HCT116 (cell line): ENCODE measurements around the gene NMRAL1. TPM values are rescaled to one million over a fixed set of nuclear protein-coding genes. Genes with fewer than 3 reads are reported as not detected.

Experiments
- ATAC-seq: fragments of 200-7000 bp; cut with Tn5 transposase; 2 replicates; pipeline ENCODE4 v1.9.1; 2020; ENCODE audit warnings: mild to moderate bottlenecking, moderate library complexity
- BruUV-seq: library from RNA; stranded (reverse); fragments of 400-500 nt; replicated peaks from 2 replicates; lab custom pipeline; 2021; lab: Mats Ljungman, UMichigan
- CTCF ChIA-PET: fragments of 300-600 bp; sonication (Branson Sonifier 250); formaldehyde crosslinking; loops from one replicate; lab custom pipeline; 2021; ENCODE audit warnings: antibody characterized with exemption; lab: Charles Lee
- POLR2A ChIA-PET: fragments of 300-600, 350-600 bp; sonication (Branson Sonifier 250); formaldehyde crosslinking; loops from one replicate; lab custom pipeline; 2021; ENCODE audit warnings: antibody characterized with exemption; lab: Charles Lee
- RAD21 ChIA-PET, 2 experiments: fragments of 300-600 bp; sonication (Branson Sonifier 250); formaldehyde crosslinking; loops; one replicate each; lab custom pipeline; 2023; ENCODE audit warnings: low total read pairs in 2 of 2; ENCODE audit not compliant: uncharacterized antibody in 2 of 2, unreplicated experiment in 2 of 2, low non-redundant PET in 1 of 2; lab: Charles Lee
- DNase-seq: peaks from one replicate; pipeline ENCODE4 v3.0.0-alpha.2; 2010; ENCODE audit warnings: low read depth, low spot score
- H2AFZ ChIP-seq: fragments of 200-600 bp; shearing (Covaris generic), sonication (generic); 2 replicates; pipeline ENCODE4 v1.6.1; 2017; ENCODE audit warnings: low read depth, mixed run types, mixed read lengths, antibody characterized with exemption, low read length; ENCODE audit not compliant: poor library complexity, severe bottlenecking
- H3K27ac ChIP-seq: 2 replicates; pipeline ENCODE4 v1.5.1; 2012; ENCODE audit warnings: low read depth, low read length
- H3K27me3 ChIP-seq: fragments of 200-600 bp; sonication (generic); 2 replicates; pipeline ENCODE4 v1.6.1; 2016; ENCODE audit warnings: mixed run types, low read length, mixed read lengths; ENCODE audit not compliant: insufficient read depth
- H3K36me3 ChIP-seq, 2 experiments: fragments of 200-500 bp in 1 of 2; fragments of 200-600 bp in 1 of 2; sonication (Bioruptor generic) in 1 of 2; sonication (generic) in 1 of 2; 2 replicates each; pipeline versions ENCODE4 v1.5.1 to v1.6.1; 2014 to 2016; ENCODE audit warnings: low read length in 2 of 2, inconsistent platforms in 1 of 2, mixed read lengths in 1 of 2, mixed run types in 1 of 2; ENCODE audit not compliant: insufficient read depth in 2 of 2, control insufficient read depth in 1 of 2
- H3K4me1 ChIP-seq, 2 experiments: fragments of 200-600 bp in 1 of 2; sonication (generic) in 1 of 2; 2 replicates each; pipeline versions ENCODE4 v1.5.1 to v1.6.1; 2012 to 2017; ENCODE audit warnings: low read length in 2 of 2, inconsistent platforms in 1 of 2, mild to moderate bottlenecking in 1 of 2, mixed read lengths in 1 of 2, mixed run types in 1 of 2, moderate library complexity in 1 of 2; ENCODE audit not compliant: insufficient read depth in 2 of 2, control insufficient read depth in 1 of 2
- H3K4me2 ChIP-seq: fragments of 200-600 bp; sonication (generic); 2 replicates; pipeline ENCODE4 v1.6.1; 2017; ENCODE audit warnings: mixed run types, low read length, mixed read lengths
- H3K4me3 ChIP-seq, 2 experiments: fragments of 200-600 bp in 1 of 2; sonication (generic) in 1 of 2; replicated peaks in 1 of 2; 2 replicates each; pipeline ENCODE4 v1.5.1; 2011 to 2016; ENCODE audit warnings: low read length in 2 of 2, control low read depth in 1 of 2, low read depth in 1 of 2, mild to moderate bottlenecking in 1 of 2, mixed read lengths in 1 of 2, mixed run types in 1 of 2
- H3K79me2 ChIP-seq: fragments of 200-600 bp; sonication (generic); 2 replicates; pipeline ENCODE4 v1.6.1; 2017; ENCODE audit warnings: mild to moderate bottlenecking, mixed run types, low read length, moderate library complexity, mixed read lengths; ENCODE audit not compliant: insufficient read depth
- H3K9ac ChIP-seq: fragments of 200-600 bp; sonication (generic); 2 replicates; pipeline ENCODE4 v1.6.1; 2016; ENCODE audit warnings: low read length, mixed read lengths
- H3K9me2 ChIP-seq: fragments of 200-600 bp; sonication (generic), shearing (Covaris generic); 2 replicates; pipeline ENCODE4 v1.6.1; 2017; ENCODE audit warnings: mixed run types, mild to moderate bottlenecking, moderate library complexity; ENCODE audit not compliant: insufficient read depth
- H3K9me3 ChIP-seq, 2 experiments: fragments of 200-500 bp in 1 of 2; fragments of 200-600 bp in 1 of 2; sonication (Bioruptor generic) in 1 of 2; sonication (generic) in 1 of 2; 2 replicates each; pipeline ENCODE4 v1.6.1; 2014 to 2017; ENCODE audit warnings: low read length in 2 of 2, mixed read lengths in 2 of 2, inconsistent platforms in 1 of 2, low read depth in 1 of 2, mild to moderate bottlenecking in 1 of 2, mixed run types in 1 of 2, moderate library complexity in 1 of 2; ENCODE audit not compliant: control insufficient read depth in 1 of 2, insufficient read depth in 1 of 2
- H4K20me1 ChIP-seq: fragments of 200-600 bp; sonication (generic), shearing (Covaris generic); 2 replicates; pipeline ENCODE4 v1.6.1; 2017; ENCODE audit warnings: mixed run types, mild to moderate bottlenecking, moderate library complexity; ENCODE audit not compliant: insufficient read depth
- CEBPB ChIP-seq: IDR thresholded peaks from 2 replicates; pipeline ENCODE4 v1.6.1; 2012; ENCODE audit warnings: low read depth
- CTCF ChIP-seq, 3 experiments: fragments of 200-600 bp in 1 of 3; sonication (generic) in 1 of 3; IDR thresholded peaks in 2 of 3; conservative IDR thresholded peaks in 1 of 3; 2 replicates each; pipeline ENCODE4 v1.5.1; 2012 to 2017; ENCODE audit warnings: low read depth in 2 of 3, low read length in 2 of 3, antibody characterized with exemption in 1 of 3, borderline replicate concordance in 1 of 3, control low read depth in 1 of 3, mild to moderate bottlenecking in 1 of 3, mixed read lengths in 1 of 3, mixed run types in 1 of 3, moderate library complexity in 1 of 3; ENCODE audit not compliant: insufficient read depth in 1 of 3
- EGR1 ChIP-seq: IDR thresholded peaks from 2 replicates; pipeline ENCODE4 v1.6.1; 2012; ENCODE audit warnings: low read depth
- ELF1 ChIP-seq: IDR thresholded peaks from 2 replicates; pipeline ENCODE4 v1.6.1; 2012; ENCODE audit warnings: low read depth, borderline replicate concordance
- JUND ChIP-seq: IDR thresholded peaks from 2 replicates; pipeline ENCODE4 v1.6.1; 2012
- MAX ChIP-seq: IDR thresholded peaks from 2 replicates; pipeline ENCODE4 v1.6.1; 2012
- POLR2AphosphoS5 ChIP-seq: IDR thresholded peaks from 2 replicates; pipeline ENCODE4 v1.6.1; 2011; ENCODE audit warnings: mild to moderate bottlenecking, low read depth, low read length, moderate library complexity
- RAD21 ChIP-seq: IDR thresholded peaks from 2 replicates; pipeline ENCODE4 v1.6.1; 2012; ENCODE audit warnings: low read depth, mild to moderate bottlenecking
- SIN3A ChIP-seq: IDR thresholded peaks from 2 replicates; pipeline ENCODE4 v1.6.1; 2012; ENCODE audit warnings: low read depth
- SP1 ChIP-seq: IDR thresholded peaks from 2 replicates; pipeline ENCODE4 v1.6.1; 2012; ENCODE audit warnings: low read depth
- TCF7L2 ChIP-seq: IDR thresholded peaks from 2 replicates; pipeline ENCODE4 v1.7.0; 2011; ENCODE audit warnings: borderline replicate concordance, inconsistent platforms; ENCODE audit not compliant: insufficient read depth, insufficient read length; ENCODE audit errors: extremely low read depth
- ZFX ChIP-seq: fragments of 450-650 bp; IDR thresholded peaks from 2 replicates; pipeline ENCODE4 v1.6.1; 2017
- ZNF274 ChIP-seq: fragments of 200-500 bp; sonication (Bioruptor generic); IDR thresholded peaks from 2 replicates; pipeline ENCODE4 v1.6.1; 2014; ENCODE audit warnings: mild to moderate bottlenecking, low read depth, low read length, inconsistent platforms
- intact Hi-C: fragments of 100-400 bp; cut with micrococcal nuclease; formaldehyde crosslinking; loops from 2 replicates; pipeline ENCODE4 v1.10.0; 2022
- total RNA-seq: library from RNA; stranded (reverse); gene quantifications from one replicate; pipeline ENCODE4 v1.2.1, GENCODE V29; 2021; ENCODE audit not compliant: unreplicated experiment
- TF ChIP-seq, protein P1 (sequence below): IDR thresholded peaks from 2 replicates; pipeline ENCODE4 v1.6.1; 2012; ENCODE audit warnings: low read depth
- TF ChIP-seq, protein P2 (sequence below): IDR thresholded peaks from 2 replicates; pipeline ENCODE4 v1.6.1; 2011; ENCODE audit warnings: mild to moderate bottlenecking, low read length, moderate library complexity; ENCODE audit not compliant: insufficient replicate concordance; ENCODE audit errors: extremely low read depth

The NMRAL1 gene
- total RNA-seq, 1 experiment from 2014 or later, result 76.7 TPM

- Histone ChIP-seq H3K4me1 (peaks cover 19 to 37% of the 10 kb centered on the region in 2 experiments), H3K9ac (no peak overlapping the region), H3K36me3 (peaks cover 3 to 4% of the 10 kb centered on the region in 2 experiments; a peak in 3 of 4 replicates), H3K9me2 (no peaks in the 10 kb centered on the region), H3K27ac (peak overlapping the region; percentile 52; the same call in 1 of the 2 replicates), H3K27me3 (no peaks in the 10 kb centered on the region), H3K4me2 (peak overlapping the region; percentile 7; the same call in 1 of the 2 replicates), H3K4me3 (no peak overlapping the region), H4K20me1 (no peaks in the 10 kb centered on the region), H3K79me2 (peaks cover 64% of the 10 kb centered on the region), H2AFZ (no peak overlapping the region), H3K9me3 (no peaks in the 10 kb centered on the region)
- no peak for ATAC-seq
- BruUV-seq, result no TSS peak
- ChIA-PET POLR2A (interaction anchor here (2.5 kb wide), 1 partner anchor 12 kb away, joined by 10 read pairs; the partner anchor contains the start of gene HMOX2), CTCF (no interaction called here), RAD21 (no interaction called here)
- TF ChIP-seq CEBPB (no peak), CTCF (IDR thresholded peaks at IDR 0.05 in 2 of 3, conservative IDR thresholded peaks at IDR 0.05 in 1 of 3; ENCODE audit: borderline replicate concordance in 1 of 3, insufficient read depth in 1 of 3, low read depth in 2 of 3, low read length in 2 of 3) (no peak), JUND (no peak), EGR1 (no peak), ZFX (no peak), ZNF274 (no peak), TCF7L2 (no peak), ELF1 (no peak), SP1 (no peak), MAX (no peak), POLR2AphosphoS5 (no peak), SIN3A (no peak), RAD21 (no peak)
- TF ChIP-seq, protein P1, sequence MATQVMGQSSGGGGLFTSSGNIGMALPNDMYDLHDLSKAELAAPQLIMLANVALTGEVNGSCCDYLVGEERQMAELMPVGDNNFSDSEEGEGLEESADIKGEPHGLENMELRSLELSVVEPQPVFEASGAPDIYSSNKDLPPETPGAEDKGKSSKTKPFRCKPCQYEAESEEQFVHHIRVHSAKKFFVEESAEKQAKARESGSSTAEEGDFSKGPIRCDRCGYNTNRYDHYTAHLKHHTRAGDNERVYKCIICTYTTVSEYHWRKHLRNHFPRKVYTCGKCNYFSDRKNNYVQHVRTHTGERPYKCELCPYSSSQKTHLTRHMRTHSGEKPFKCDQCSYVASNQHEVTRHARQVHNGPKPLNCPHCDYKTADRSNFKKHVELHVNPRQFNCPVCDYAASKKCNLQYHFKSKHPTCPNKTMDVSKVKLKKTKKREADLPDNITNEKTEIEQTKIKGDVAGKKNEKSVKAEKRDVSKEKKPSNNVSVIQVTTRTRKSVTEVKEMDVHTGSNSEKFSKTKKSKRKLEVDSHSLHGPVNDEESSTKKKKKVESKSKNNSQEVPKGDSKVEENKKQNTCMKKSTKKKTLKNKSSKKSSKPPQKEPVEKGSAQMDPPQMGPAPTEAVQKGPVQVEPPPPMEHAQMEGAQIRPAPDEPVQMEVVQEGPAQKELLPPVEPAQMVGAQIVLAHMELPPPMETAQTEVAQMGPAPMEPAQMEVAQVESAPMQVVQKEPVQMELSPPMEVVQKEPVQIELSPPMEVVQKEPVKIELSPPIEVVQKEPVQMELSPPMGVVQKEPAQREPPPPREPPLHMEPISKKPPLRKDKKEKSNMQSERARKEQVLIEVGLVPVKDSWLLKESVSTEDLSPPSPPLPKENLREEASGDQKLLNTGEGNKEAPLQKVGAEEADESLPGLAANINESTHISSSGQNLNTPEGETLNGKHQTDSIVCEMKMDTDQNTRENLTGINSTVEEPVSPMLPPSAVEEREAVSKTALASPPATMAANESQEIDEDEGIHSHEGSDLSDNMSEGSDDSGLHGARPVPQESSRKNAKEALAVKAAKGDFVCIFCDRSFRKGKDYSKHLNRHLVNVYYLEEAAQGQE, result no peak
- TF ChIP-seq, protein P2, sequence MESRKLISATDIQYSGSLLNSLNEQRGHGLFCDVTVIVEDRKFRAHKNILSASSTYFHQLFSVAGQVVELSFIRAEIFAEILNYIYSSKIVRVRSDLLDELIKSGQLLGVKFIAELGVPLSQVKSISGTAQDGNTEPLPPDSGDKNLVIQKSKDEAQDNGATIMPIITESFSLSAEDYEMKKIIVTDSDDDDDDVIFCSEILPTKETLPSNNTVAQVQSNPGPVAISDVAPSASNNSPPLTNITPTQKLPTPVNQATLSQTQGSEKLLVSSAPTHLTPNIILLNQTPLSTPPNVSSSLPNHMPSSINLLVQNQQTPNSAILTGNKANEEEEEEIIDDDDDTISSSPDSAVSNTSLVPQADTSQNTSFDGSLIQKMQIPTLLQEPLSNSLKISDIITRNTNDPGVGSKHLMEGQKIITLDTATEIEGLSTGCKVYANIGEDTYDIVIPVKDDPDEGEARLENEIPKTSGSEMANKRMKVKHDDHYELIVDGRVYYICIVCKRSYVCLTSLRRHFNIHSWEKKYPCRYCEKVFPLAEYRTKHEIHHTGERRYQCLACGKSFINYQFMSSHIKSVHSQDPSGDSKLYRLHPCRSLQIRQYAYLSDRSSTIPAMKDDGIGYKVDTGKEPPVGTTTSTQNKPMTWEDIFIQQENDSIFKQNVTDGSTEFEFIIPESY, result no peak
- intact Hi-C loops, result no loop called here
- no peak for DNase-seq
Measured at GRCh38 chr16:4487955-4488498, 13.6 kb upstream of the NMRAL1 start.
